ENCODE data around the gene POLR2H.

The POLR2H gene

GRCh38 chr3:184380627-184381260 is 19.2 kb downstream of the POLR2H start:
- H4K20me1 ChIP-seq (ENCODE audit: control insufficient read depth, insufficient read depth, low read depth, low read length), result no peaks in the 10 kb centered on the region
- H3K4me2 ChIP-seq (ENCODE audit: low read length), result no peak overlapping the region
- TF ChIP-seq CTCF (IDR thresholded peaks at IDR 0.05; ENCODE audit: low read depth, low read length, poor library complexity, severe bottlenecking) (no peak), EZH2phosphoT487 (IDR thresholded peaks at IDR 0.05; ENCODE audit: borderline replicate concordance, low read length) (peak; percentile 98; the same call in 1 of the 2 replicates)
- H3K9me3 ChIP-seq (ENCODE audit: control insufficient read depth, insufficient read depth, low read length), result no peaks in the 10 kb centered on the region
- no peak overlapping the region for H3K4me3 ChIP-seq (ENCODE audit: low read length)
- no peaks in the 10 kb centered on the region for H3F3A ChIP-seq (ENCODE audit: control insufficient read depth, insufficient read depth)
- peaks cover 6% of the 10 kb centered on the region; the same call in 1 of the 2 replicates for H3K4me1 ChIP-seq (ENCODE audit: control insufficient read depth, low read length)
- H3K9me2 ChIP-seq (replicated peaks; ENCODE audit: control insufficient read depth, low read length), result no peaks in the 10 kb centered on the region
- H3K27ac ChIP-seq (ENCODE audit: low read depth, low read length), result no peak overlapping the region
- H3K27me3 ChIP-seq (ENCODE audit: control insufficient read depth, low read length), result peaks cover 40% of the 10 kb centered on the region
- no peaks in the 10 kb centered on the region for H3K36me3 ChIP-seq (ENCODE audit: control insufficient read depth, low read length)
- H3K79me2 ChIP-seq (ENCODE audit: control insufficient read depth, low read length), result no peaks in the 10 kb centered on the region

- H3K36me3 ChIP-seq (ENCODE audit: control insufficient read depth, low read length), result no peaks in the 10 kb centered on the region
- H3K4me1 ChIP-seq (ENCODE audit: control insufficient read depth, low read length), result peaks cover 6% of the 10 kb centered on the region; the same call in 1 of the 2 replicates
- no peak overlapping the region for H3K4me2 ChIP-seq (ENCODE audit: low read length)
- no peaks in the 10 kb centered on the region for H3K9me2 ChIP-seq (replicated peaks; ENCODE audit: control insufficient read depth, low read length)
- TF ChIP-seq EZH2phosphoT487 (IDR thresholded peaks at IDR 0.05; ENCODE audit: borderline replicate concordance, low read length) (no peak), CTCF (IDR thresholded peaks at IDR 0.05; ENCODE audit: low read depth, low read length, poor library complexity, severe bottlenecking) (no peak)
- no peaks in the 10 kb centered on the region for H3F3A ChIP-seq (ENCODE audit: control insufficient read depth, insufficient read depth)
- H4K20me1 ChIP-seq (ENCODE audit: control insufficient read depth, insufficient read depth, low read depth, low read length), result no peaks in the 10 kb centered on the region
- H3K27me3 ChIP-seq (ENCODE audit: control insufficient read depth, low read length), result peaks cover 39% of the 10 kb centered on the region
- H3K9me3 ChIP-seq (ENCODE audit: control insufficient read depth, insufficient read depth, low read length), result no peaks in the 10 kb centered on the region
- no peaks in the 10 kb centered on the region for H3K79me2 ChIP-seq (ENCODE audit: control insufficient read depth, low read length)
- no peak overlapping the region for H3K4me3 ChIP-seq (ENCODE audit: low read length)
- no peak overlapping the region for H3K27ac ChIP-seq (ENCODE audit: low read depth, low read length)
Measured at GRCh38 chr3:184381261-184382224, 20.0 kb downstream of the POLR2H start.

- H3K4me2 ChIP-seq (ENCODE audit: low read length), result no peak overlapping the region
- H3K79me2 ChIP-seq (ENCODE audit: control insufficient read depth, low read length), result no peaks in the 10 kb centered on the region
- no peak overlapping the region for H3K27ac ChIP-seq (ENCODE audit: low read depth, low read length)
- H3K27me3 ChIP-seq (ENCODE audit: control insufficient read depth, low read length), result peaks cover 37% of the 10 kb centered on the region
- TF ChIP-seq EZH2phosphoT487 (IDR thresholded peaks at IDR 0.05; ENCODE audit: borderline replicate concordance, low read length), result no peak
- TF ChIP-seq CTCF (IDR thresholded peaks at IDR 0.05; ENCODE audit: low read depth, low read length, poor library complexity, severe bottlenecking), result no peak
- no peaks in the 10 kb centered on the region for H3K36me3 ChIP-seq (ENCODE audit: control insufficient read depth, low read length)
- H3K9me2 ChIP-seq (replicated peaks; ENCODE audit: control insufficient read depth, low read length), result no peaks in the 10 kb centered on the region
- H4K20me1 ChIP-seq (ENCODE audit: control insufficient read depth, insufficient read depth, low read depth, low read length), result no peaks in the 10 kb centered on the region
- H3K4me1 ChIP-seq (ENCODE audit: control insufficient read depth, low read length), result peaks cover 4% of the 10 kb centered on the region; the same call in 1 of the 2 replicates
- no peaks in the 10 kb centered on the region for H3F3A ChIP-seq (ENCODE audit: control insufficient read depth, insufficient read depth)
- no peaks in the 10 kb centered on the region for H3K9me3 ChIP-seq (ENCODE audit: control insufficient read depth, insufficient read depth, low read length)
- no peak overlapping the region for H3K4me3 ChIP-seq (ENCODE audit: low read length)
Measured at GRCh38 chr3:184382326-184383032, 21.0 kb downstream of the POLR2H start.

All from DOHH2 (cell line).